Suprapubic skin (tissue), 4 donors: ENCODE measurements around the gene PRR20D. TPM values are rescaled to one million over a fixed set of nuclear protein-coding genes. Genes with fewer than 3 reads are reported as not detected.

Source experiments
- DNase-seq, 2 donors: peaks; one replicate each; pipeline ENCODE4 v3.0.0-alpha.2; 2019; ENCODE audit warnings: low spot score in 2 of 2
- H3K27ac ChIP-seq: fragments of 200-600 bp; sonication (generic); one replicate; pipeline ENCODE4 v1.5.1; 2019
- H3K27me3 ChIP-seq: fragments of 200-600 bp; sonication (generic); one replicate; pipeline ENCODE4 v1.5.1; 2019
- H3K36me3 ChIP-seq: fragments of 200-600 bp; sonication (generic); one replicate; pipeline ENCODE4 v1.5.1; 2019
- H3K4me1 ChIP-seq: fragments of 200-600 bp; sonication (generic); one replicate; pipeline ENCODE4 v1.5.1; 2019
- H3K4me3 ChIP-seq: fragments of 200-600 bp; sonication (generic); one replicate; pipeline ENCODE4 v1.5.1; 2019; ENCODE audit warnings: mild to moderate bottlenecking
- H3K9me3 ChIP-seq: fragments of 200-600 bp; sonication (generic); one replicate; pipeline ENCODE4 v1.5.1; 2019
- EP300 ChIP-seq: sonication (generic); formaldehyde crosslinking; IDR thresholded peaks from one replicate; pipeline ENCODE4 v1.6.1; 2017; ENCODE audit warnings: antibody characterized with exemption
- POLR2A ChIP-seq, 2 donors: fragments of 450-650 bp; IDR thresholded peaks; one replicate each; pipeline ENCODE4 v1.6.1; 2017; ENCODE audit warnings: antibody characterized with exemption in 2 of 2, mild to moderate bottlenecking in 2 of 2, moderate library complexity in 2 of 2
- POLR2AphosphoS5 ChIP-seq, 3 donors: sonication (generic); formaldehyde crosslinking; IDR thresholded peaks; one replicate each; pipeline ENCODE4 v1.6.1; 2017; ENCODE audit warnings: antibody characterized with exemption in 3 of 3
- WGBS: methylation state at CpG from one replicate; pipeline ENCODE4 v1.1.5; 2018; 5-methylcytosine and 5-hydroxymethylcytosine counted together
- total RNA-seq, 4 donors: library from RNA; depleted of rRNA; stranded (reverse); fragments of >200 nt; gene quantifications; one replicate each; pipeline ENCODE4 v1.1.0, GENCODE V29; 2016
- TF ChIP-seq, protein P1 (sequence below), 2 donors: fragments of 200-600 bp in 1 of 2; fragments of 450-650 bp in 1 of 2; sonication (generic) in 1 of 2; IDR thresholded peaks; one replicate each; pipeline ENCODE4 v1.5.1; 2016 to 2019; ENCODE audit warnings: antibody characterized with exemption in 2 of 2, mild to moderate bottlenecking in 1 of 2, moderate library complexity in 1 of 2

PRR20D gene
- total RNA-seq, 4 donors from 2014 or later, result not detected

GRCh38 chr13:57212989-57213388 is 52.6 kb downstream of the PRR20D start:
- WGBS, result 74% methylated on average over 1 of the region's 1 CpG

More at GRCh38 chr13:57212989-57213388, 52.6 kb downstream of the PRR20D start:
- DNase-seq, result no peak
- H3K27me3 ChIP-seq, result no peaks in the 10 kb centered on the region
- TF ChIP-seq POLR2A (IDR thresholded peaks at IDR 0.05), result no peak
- TF ChIP-seq POLR2AphosphoS5 (IDR thresholded peaks at IDR 0.05), result no peak
- TF ChIP-seq, protein P1, sequence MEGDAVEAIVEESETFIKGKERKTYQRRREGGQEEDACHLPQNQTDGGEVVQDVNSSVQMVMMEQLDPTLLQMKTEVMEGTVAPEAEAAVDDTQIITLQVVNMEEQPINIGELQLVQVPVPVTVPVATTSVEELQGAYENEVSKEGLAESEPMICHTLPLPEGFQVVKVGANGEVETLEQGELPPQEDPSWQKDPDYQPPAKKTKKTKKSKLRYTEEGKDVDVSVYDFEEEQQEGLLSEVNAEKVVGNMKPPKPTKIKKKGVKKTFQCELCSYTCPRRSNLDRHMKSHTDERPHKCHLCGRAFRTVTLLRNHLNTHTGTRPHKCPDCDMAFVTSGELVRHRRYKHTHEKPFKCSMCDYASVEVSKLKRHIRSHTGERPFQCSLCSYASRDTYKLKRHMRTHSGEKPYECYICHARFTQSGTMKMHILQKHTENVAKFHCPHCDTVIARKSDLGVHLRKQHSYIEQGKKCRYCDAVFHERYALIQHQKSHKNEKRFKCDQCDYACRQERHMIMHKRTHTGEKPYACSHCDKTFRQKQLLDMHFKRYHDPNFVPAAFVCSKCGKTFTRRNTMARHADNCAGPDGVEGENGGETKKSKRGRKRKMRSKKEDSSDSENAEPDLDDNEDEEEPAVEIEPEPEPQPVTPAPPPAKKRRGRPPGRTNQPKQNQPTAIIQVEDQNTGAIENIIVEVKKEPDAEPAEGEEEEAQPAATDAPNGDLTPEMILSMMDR (IDR thresholded peaks at IDR 0.05), result no peak
- TF ChIP-seq EP300, result no peak
- H3K9me3 ChIP-seq, result no peaks in the 10 kb centered on the region
- no peaks in the 10 kb centered on the region for H3K4me1 ChIP-seq
- H3K36me3 ChIP-seq, result no peaks in the 10 kb centered on the region
- H3K27ac ChIP-seq, result no peak overlapping the region
- no peak overlapping the region for H3K4me3 ChIP-seq

Other genes with a start within 250 kb of the PRR20D start
- gene PRR20A, start 19.7 kb upstream of the PRR20D start, total RNA-seq, result not detected
- gene PRR20B, start 13.1 kb upstream of the PRR20D start, total RNA-seq, result not detected
- not detected for gene PRR20C, start 6.6 kb upstream of the PRR20D start, total RNA-seq
- gene PRR20E, start 6.6 kb downstream of the PRR20D start, total RNA-seq, result not detected